ENCODE measurements around the gene TENT5A.

- TF ChIP-seq POLR2AphosphoS5 (IDR thresholded peaks at IDR 0.05; ENCODE audit: borderline replicate concordance, low read depth, low read length) (peak; percentile 23; the same call in 1 of the 2 replicates), EZH2 (IDR thresholded peaks at IDR 0.05) (no peak), FOXP2 (optimal IDR thresholded peaks at IDR 0.05; ENCODE audit: control extremely low read depth, extremely low read length, insufficient read depth) (peak; percentile 33)
Observed at GRCh38 chr6:81767163-81767891, 14.8 kb upstream of the TENT5A start.

Data from SK-N-MC (cell line).